ENCODE data around the gene GJB5. TPM values are rescaled to one million over a fixed set of nuclear protein-coding genes. Genes with fewer than 3 reads are reported as not detected.

GJB5 gene
- total and polyA plus RNA-seq, 9 of the 15 experiments (the other 6 are each of a cell fraction or from before 2014, with no cell fraction given), result 0.04 TPM; not detected in 8

- TF ChIP-seq TAF9B (IDR thresholded peaks at IDR 0.05; ENCODE audit: partially characterized antibody) (no peak), BHLHE40 (IDR thresholded peaks at IDR 0.05; ENCODE audit: low read length) (no peak), THRA (IDR thresholded peaks at IDR 0.05) (no peak), ZBTB8A (IDR thresholded peaks at IDR 0.05; ENCODE audit: partially characterized antibody) (no peak)
Observed at GRCh38 chr1:34709547-34709946, 45.3 kb upstream of the GJB5 start (continued).

GRCh38 chr1:34710812-34711211, 44.0 kb upstream of the GJB5 start:
- CTCF ChIA-PET (ENCODE audit: low intra/inter-chr PET ratio), result no interaction called here
- no peak overlapping the region for H3K4me3 ChIP-seq

More at GRCh38 chr1:34710812-34711211, 44.0 kb upstream of the GJB5 start:
- Histone ChIP-seq H3K9ac (ENCODE audit: insufficient read depth in 1 of 2, low read depth in 2 of 2, low read length in 2 of 2) (no peak overlapping the region), H3K9me3 (replicated peaks; ENCODE audit: control insufficient read depth, insufficient read depth, low read depth, low read length) (no peaks in the 10 kb centered on the region), H3K4me1 (replicated peaks in 1 of 2; ENCODE audit: control insufficient read depth in 2 of 2, insufficient read depth in 2 of 2, low read length in 2 of 2) (no peaks in the 10 kb centered on the region), H2AFZ (ENCODE audit: low read depth, low read length) (no peak overlapping the region), H3K27ac (ENCODE audit: extremely low read depth, low read depth, low read length) (no peak overlapping the region), H3K36me3 (ENCODE audit: control insufficient read depth, insufficient read depth, low read length) (no peaks in the 10 kb centered on the region), H3K79me2 (ENCODE audit: control insufficient read depth, insufficient read depth, low read length) (no peaks in the 10 kb centered on the region), H3K9me1 (ENCODE audit: control insufficient read depth, insufficient read depth, low read length) (no peaks in the 10 kb centered on the region), H3K4me2 (ENCODE audit: insufficient read depth, low read length) (no peak overlapping the region), H3K27me3 (ENCODE audit: control insufficient read depth in 2 of 2, insufficient read depth in 2 of 2, low read length in 2 of 2) (peaks cover 2 to 14% of the 10 kb centered on the region in 2 experiments; a peak in 3 of 5 replicates), H4K20me1 (replicated peaks; ENCODE audit: control insufficient read depth, insufficient read depth, low read length) (no peaks in the 10 kb centered on the region)
- DNase-seq (ENCODE audit: extremely low read depth in 1 of 4, low spot score in 3 of 4) (no peak), FAIRE-seq (no peak), ATAC-seq (no peak)
- BruUV-seq (replicated peaks), result no TSS peak
- intact Hi-C loops (cut with micrococcal nuclease), result no loop called here
- POLR2A ChIA-PET, result interaction anchor here (1.2 kb wide), 1 partner anchor 17 kb away, joined by 3 read pairs; no protein-coding TSS in a partner anchor
- TF ChIP-seq E2F3 (CRISPR knock-in tag; IDR thresholded peaks at IDR 0.05), result no peak
- no peak for TF ChIP-seq THAP7 (CRISPR knock-in tag; IDR thresholded peaks at IDR 0.05)
- no peak for TF ChIP-seq EWSR1 (IDR thresholded peaks at IDR 0.05; ENCODE audit: borderline replicate concordance, low read depth, partially characterized antibody)
- no peak for TF ChIP-seq MAZ (CRISPR knock-in tag; conservative IDR thresholded peaks at IDR 0.05 in 1 of 2, IDR thresholded peaks at IDR 0.05 in 1 of 2)
- in situ Hi-C loops (cut with MboI), result no loop called here

All from K562 (cell line).